ENCODE data around the gene OTOL1. TPM values are rescaled to one million over a fixed set of nuclear protein-coding genes. Genes with fewer than 3 reads are reported as not detected.

Gene OTOL1
- total RNA-seq, 4 donors from 2014 or later: not detected

DNA sequence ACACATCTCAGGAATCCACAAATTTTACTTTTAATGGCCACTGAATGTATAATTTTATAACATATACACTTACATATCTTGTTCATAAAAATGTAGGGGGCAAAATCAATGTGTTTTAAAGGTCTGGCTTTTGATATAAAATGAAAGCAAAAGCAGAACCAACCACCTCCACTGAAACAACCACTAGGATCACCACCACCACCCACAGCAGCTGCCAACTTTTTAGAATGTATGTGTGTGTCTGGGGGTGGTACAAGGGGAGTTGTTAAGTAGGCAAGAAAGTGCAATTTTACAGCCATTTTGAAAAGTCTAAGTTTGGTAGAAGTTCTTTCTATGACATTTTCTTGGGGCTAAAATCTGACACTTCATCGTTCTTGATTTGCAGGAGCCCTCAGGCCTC is 44.0 kb downstream of the OTOL1 start:
- no peak for DNase-seq (ENCODE audit: low spot score in 2 of 2)
- 57% methylated on average over 1 of the region's 1 CpG for WGBS
- Histone ChIP-seq H3K9me3 (no peaks in the 10 kb centered on the region), H3K4me1 (no peaks in the 10 kb centered on the region), H3K36me3 (no peaks in the 10 kb centered on the region), H3K27ac (no peak overlapping the region), H3K27me3 (no peaks in the 10 kb centered on the region), H3K4me3 (no peak overlapping the region)
- TF ChIP-seq, protein P1, sequence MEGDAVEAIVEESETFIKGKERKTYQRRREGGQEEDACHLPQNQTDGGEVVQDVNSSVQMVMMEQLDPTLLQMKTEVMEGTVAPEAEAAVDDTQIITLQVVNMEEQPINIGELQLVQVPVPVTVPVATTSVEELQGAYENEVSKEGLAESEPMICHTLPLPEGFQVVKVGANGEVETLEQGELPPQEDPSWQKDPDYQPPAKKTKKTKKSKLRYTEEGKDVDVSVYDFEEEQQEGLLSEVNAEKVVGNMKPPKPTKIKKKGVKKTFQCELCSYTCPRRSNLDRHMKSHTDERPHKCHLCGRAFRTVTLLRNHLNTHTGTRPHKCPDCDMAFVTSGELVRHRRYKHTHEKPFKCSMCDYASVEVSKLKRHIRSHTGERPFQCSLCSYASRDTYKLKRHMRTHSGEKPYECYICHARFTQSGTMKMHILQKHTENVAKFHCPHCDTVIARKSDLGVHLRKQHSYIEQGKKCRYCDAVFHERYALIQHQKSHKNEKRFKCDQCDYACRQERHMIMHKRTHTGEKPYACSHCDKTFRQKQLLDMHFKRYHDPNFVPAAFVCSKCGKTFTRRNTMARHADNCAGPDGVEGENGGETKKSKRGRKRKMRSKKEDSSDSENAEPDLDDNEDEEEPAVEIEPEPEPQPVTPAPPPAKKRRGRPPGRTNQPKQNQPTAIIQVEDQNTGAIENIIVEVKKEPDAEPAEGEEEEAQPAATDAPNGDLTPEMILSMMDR (IDR thresholded peaks at IDR 0.05): no peak
- no peak for TF ChIP-seq POLR2AphosphoS5 (IDR thresholded peaks at IDR 0.05)
- no peak for TF ChIP-seq POLR2A (IDR thresholded peaks at IDR 0.05)
- TF ChIP-seq EP300 (IDR thresholded peaks at IDR 0.05): no peak

DNA sequence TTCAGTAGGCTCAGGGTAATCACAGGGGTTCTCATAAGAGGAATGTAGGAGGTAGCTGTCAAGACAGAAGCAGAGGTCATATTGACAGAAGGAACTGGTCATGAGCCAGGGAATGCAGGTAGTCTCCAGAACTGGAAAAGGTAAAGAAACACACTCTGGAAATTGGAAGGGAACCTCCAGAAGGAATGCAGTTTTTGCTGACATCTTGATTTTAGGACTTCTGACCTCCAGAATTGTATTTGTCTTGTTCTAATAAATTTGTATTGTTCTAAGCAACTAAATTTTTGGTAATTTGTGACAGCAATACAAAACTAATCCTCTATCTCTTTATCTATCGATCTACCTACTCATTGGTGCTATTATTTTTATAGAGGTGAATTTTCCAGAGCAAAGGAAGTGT is 49.2 kb downstream of the OTOL1 start:
- H3K27me3 ChIP-seq: no peaks in the 10 kb centered on the region
- TF ChIP-seq EP300 (IDR thresholded peaks at IDR 0.05) (no peak), POLR2AphosphoS5 (IDR thresholded peaks at IDR 0.05) (no peak), POLR2A (IDR thresholded peaks at IDR 0.05) (no peak)
- TF ChIP-seq, protein P1 (IDR thresholded peaks at IDR 0.05): no peak
- 91% methylated on average over 1 of the region's 1 CpG for WGBS
- no peak for DNase-seq (ENCODE audit: low spot score in 2 of 2)
- no peak overlapping the region for H3K4me3 ChIP-seq
- no peaks in the 10 kb centered on the region for H3K9me3 ChIP-seq
- no peaks in the 10 kb centered on the region for H3K36me3 ChIP-seq
- H3K4me1 ChIP-seq: no peaks in the 10 kb centered on the region
- no peak overlapping the region for H3K27ac ChIP-seq

DNA sequence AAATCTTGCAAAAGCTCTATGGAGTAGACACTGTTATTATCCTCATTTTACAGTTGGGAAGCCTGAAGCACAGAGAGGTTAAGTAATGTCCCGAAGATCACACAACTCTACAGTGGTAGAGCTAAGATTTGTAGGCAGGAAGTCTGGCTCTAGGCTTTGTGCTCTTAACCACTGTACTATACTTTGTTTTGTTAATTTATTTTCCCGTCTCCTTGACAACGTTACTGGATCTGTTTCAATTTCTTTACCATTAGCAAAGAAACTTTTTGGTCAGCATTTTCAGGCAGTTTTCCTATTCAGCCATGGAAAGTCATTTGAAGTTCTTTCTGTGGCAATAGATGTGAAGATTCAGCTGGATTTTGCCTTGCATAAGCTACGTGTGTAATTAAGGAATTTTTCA is 51.7 kb downstream of the OTOL1 start:
- Histone ChIP-seq H3K9me3 (no peaks in the 10 kb centered on the region), H3K27ac (no peak overlapping the region), H3K27me3 (no peaks in the 10 kb centered on the region), H3K36me3 (no peaks in the 10 kb centered on the region), H3K4me3 (no peak overlapping the region), H3K4me1 (no peaks in the 10 kb centered on the region)
- no peak for DNase-seq (ENCODE audit: low spot score in 2 of 2)
- 49% methylated on average over 4 of the region's 4 CpGs for WGBS
- no peak for TF ChIP-seq EP300 (IDR thresholded peaks at IDR 0.05)
- TF ChIP-seq POLR2AphosphoS5 (IDR thresholded peaks at IDR 0.05): no peak
- no peak for TF ChIP-seq POLR2A (IDR thresholded peaks at IDR 0.05)
- TF ChIP-seq, protein P1 (IDR thresholded peaks at IDR 0.05): no peak

DNA sequence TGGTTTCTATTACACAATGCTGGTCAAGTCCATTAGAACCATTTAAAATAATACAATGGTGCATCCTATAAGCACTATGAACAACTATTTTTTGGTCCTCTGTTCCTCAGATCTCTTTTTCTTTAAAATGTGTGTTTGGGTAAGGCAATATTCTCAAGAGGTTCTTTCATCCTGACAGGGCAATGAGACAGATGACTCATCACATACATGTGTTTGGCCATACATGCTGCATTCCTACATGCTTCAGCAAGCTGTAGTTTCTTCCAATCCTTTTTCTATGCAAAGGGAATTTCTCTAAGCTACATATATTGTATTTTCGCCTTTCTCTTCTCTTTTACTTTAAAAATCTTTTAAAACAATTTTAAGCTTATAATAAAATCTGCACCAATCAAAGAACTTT is 52.7 kb downstream of the OTOL1 start:
- Histone ChIP-seq H3K4me1 (no peaks in the 10 kb centered on the region), H3K27ac (no peak overlapping the region), H3K4me3 (no peak overlapping the region), H3K9me3 (no peaks in the 10 kb centered on the region), H3K27me3 (no peaks in the 10 kb centered on the region), H3K36me3 (no peaks in the 10 kb centered on the region)
- WGBS: 56% methylated on average over 1 of the region's 1 CpG
- TF ChIP-seq, protein P1 (IDR thresholded peaks at IDR 0.05): no peak
- TF ChIP-seq POLR2A (IDR thresholded peaks at IDR 0.05): no peak
- no peak for TF ChIP-seq EP300 (IDR thresholded peaks at IDR 0.05)
- TF ChIP-seq POLR2AphosphoS5 (IDR thresholded peaks at IDR 0.05): no peak
- no peak for DNase-seq (ENCODE audit: low spot score in 2 of 2)

DNA sequence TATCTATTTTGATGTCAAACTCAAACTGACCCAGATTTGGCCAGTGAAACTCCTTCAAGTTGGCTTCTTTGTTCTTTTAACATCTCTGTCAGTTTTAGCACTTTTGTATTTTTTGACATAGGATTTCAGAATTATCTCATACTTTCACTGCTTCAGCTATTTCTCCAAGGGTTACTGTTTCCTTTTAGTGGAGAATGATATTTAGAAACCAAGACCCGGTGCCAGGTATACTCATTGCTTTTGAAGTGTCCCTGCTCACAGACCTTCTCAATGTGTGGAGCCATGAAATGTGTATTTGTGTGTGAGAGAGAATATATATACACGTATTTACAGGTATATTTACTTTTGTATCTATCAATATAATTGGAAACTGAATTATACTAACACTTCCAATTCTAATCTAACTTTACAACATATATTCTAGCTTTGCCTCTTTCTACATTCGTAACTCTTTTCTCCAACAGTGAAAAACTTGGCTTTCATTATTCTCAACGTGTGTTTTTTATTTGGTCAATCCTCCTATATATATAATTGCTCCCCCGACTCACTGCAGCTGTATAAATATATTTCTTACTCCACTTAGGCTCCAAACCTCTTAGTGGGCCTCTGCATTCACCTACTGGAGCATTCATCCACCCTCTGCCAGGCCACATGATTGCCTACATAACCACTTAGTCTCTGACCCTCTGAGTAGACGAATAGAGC is 54.0 kb downstream of the OTOL1 start:
- Histone ChIP-seq H3K9me3 (no peaks in the 10 kb centered on the region), H3K4me3 (no peak overlapping the region), H3K27ac (no peak overlapping the region), H3K4me1 (no peaks in the 10 kb centered on the region), H3K27me3 (no peaks in the 10 kb centered on the region), H3K36me3 (no peaks in the 10 kb centered on the region)
- TF ChIP-seq, protein P1 (IDR thresholded peaks at IDR 0.05): no peak
- TF ChIP-seq POLR2AphosphoS5 (IDR thresholded peaks at IDR 0.05): no peak
- no peak for TF ChIP-seq POLR2A (IDR thresholded peaks at IDR 0.05)
- TF ChIP-seq EP300 (IDR thresholded peaks at IDR 0.05): no peak
- WGBS: 81% methylated on average over 6 of the region's 6 CpGs
- no peak for DNase-seq (ENCODE audit: low spot score in 2 of 2)

All from suprapubic skin (tissue), 4 donors.